GM19239 (cell line): ENCODE measurements around the gene NUDT16L1.
A peak's percentile ranks its signal among the peaks of the same experiment; 100 is the strongest.

Source experiments
- DNase-seq: peaks from one replicate; pipeline ENCODE4 v3.0.0; 2011; ENCODE audit warnings: low spot score; ENCODE audit not compliant: insufficient read length
- FAIRE-seq: peaks from 2 replicates; lab custom pipeline; 2011; peaks lifted over from hg19 to GRCh38; lab: Jason Lieb, UNC

The NUDT16L1 gene

GRCh38 chr16:4692460-4693295 lies 684 bp upstream of the NUDT16L1 start:
- DNase-seq (no peak), FAIRE-seq (peak; percentile 42)

- FAIRE-seq, result no peak
- DNase-seq, result peak; percentile 71
Observed at GRCh38 chr16:4693956-4694641, 737 bp downstream of the NUDT16L1 start.

- FAIRE-seq, result no peak
- no peak for DNase-seq
Observed at GRCh38 chr16:4694642-4695451, 1.5 kb downstream of the NUDT16L1 start.

- FAIRE-seq, result no peak
- no peak for DNase-seq
Observed at GRCh38 chr16:4695473-4696171, 2.3 kb downstream of the NUDT16L1 start.

GRCh38 chr16:4696172-4696904 lies 3.0 kb downstream of the NUDT16L1 start:
- DNase-seq (no peak), FAIRE-seq (no peak)

GRCh38 chr16:4696905-4697847 lies 3.8 kb downstream of the NUDT16L1 start:
- no peak for FAIRE-seq
- DNase-seq, result no peak

GRCh38 chr16:4697848-4698291 lies 4.5 kb downstream of the NUDT16L1 start:
- DNase-seq (no peak), FAIRE-seq (no peak)

- FAIRE-seq (no peak), DNase-seq (no peak)
Observed at GRCh38 chr16:4698321-4699045, 5.1 kb downstream of the NUDT16L1 start.

- no peak for FAIRE-seq
- no peak for DNase-seq
Observed at GRCh38 chr16:4699046-4699556, 5.7 kb downstream of the NUDT16L1 start.

GRCh38 chr16:4700380-4700996 lies 7.1 kb downstream of the NUDT16L1 start:
- DNase-seq (no peak), FAIRE-seq (no peak)

- FAIRE-seq (no peak), DNase-seq (no peak)
Observed at GRCh38 chr16:4700997-4701743, 7.8 kb downstream of the NUDT16L1 start.

- DNase-seq (no peak), FAIRE-seq (no peak)
Observed at GRCh38 chr16:4701791-4702465, 8.6 kb downstream of the NUDT16L1 start.

- DNase-seq, result no peak
- no peak for FAIRE-seq
Observed at GRCh38 chr16:4702466-4702808, 9.1 kb downstream of the NUDT16L1 start.

- DNase-seq (no peak), FAIRE-seq (no peak)
Observed at GRCh38 chr16:4703906-4704305, 10.5 kb downstream of the NUDT16L1 start.

- FAIRE-seq, result no peak
- no peak for DNase-seq
Observed at GRCh38 chr16:4704491-4704890, 11.1 kb downstream of the NUDT16L1 start.

- DNase-seq (no peak), FAIRE-seq (no peak)
Observed at GRCh38 chr16:4704913-4705312, 11.6 kb downstream of the NUDT16L1 start.
